ENCODE data around the gene CCDC187.

DNA sequence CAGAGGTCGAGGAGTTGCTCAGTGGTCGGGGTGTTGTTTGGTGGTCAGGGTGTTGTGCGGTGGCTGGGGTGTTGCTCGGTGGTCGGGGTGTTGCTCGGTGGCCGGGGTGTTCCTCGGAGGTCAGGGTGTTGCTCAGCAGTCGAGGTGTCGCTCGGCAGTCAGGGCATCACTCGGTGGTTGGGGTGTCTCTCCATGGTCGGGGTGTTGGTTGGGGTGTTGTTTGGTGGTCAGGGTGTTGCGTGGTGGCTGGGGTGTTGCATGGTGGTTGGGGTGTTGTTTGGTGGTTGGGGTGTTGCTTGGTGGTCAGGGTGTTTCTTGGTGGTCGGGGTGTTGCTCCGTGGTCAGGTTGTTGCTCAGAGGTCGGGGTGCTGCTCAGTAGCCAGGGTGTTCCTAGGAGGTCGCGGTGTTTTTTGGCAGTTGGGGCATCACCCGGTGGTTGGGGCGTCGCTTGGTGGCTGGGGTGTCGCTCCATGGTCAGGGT is 12.4 kb upstream of the CCDC187 start:
- TF ChIP-seq NFKBIZ (CRISPR knock-in tag; IDR thresholded peaks at IDR 0.05) (no peak), SRF (IDR thresholded peaks at IDR 0.05; ENCODE audit: low read depth, low read length) (no peak), NR2F1 (CRISPR knock-in tag; IDR thresholded peaks at IDR 0.05) (no peak), TAF1 (CRISPR knock-in tag; IDR thresholded peaks at IDR 0.05) (no peak), CTCF (CRISPR knock-in tag; IDR thresholded peaks at IDR 0.05) (no peak), EZH2 (conservative IDR thresholded peaks at IDR 0.05; ENCODE audit: low read depth, low read length) (no peak), POLR2AphosphoS5 (IDR thresholded peaks at IDR 0.05; ENCODE audit: low read depth, low read length) (no peak), ZNF24 (IDR thresholded peaks at IDR 0.05) (no peak), ZNF468 (CRISPR knock-in tag; IDR thresholded peaks at IDR 0.05) (no peak)
- TF ChIP-seq, protein P1, sequence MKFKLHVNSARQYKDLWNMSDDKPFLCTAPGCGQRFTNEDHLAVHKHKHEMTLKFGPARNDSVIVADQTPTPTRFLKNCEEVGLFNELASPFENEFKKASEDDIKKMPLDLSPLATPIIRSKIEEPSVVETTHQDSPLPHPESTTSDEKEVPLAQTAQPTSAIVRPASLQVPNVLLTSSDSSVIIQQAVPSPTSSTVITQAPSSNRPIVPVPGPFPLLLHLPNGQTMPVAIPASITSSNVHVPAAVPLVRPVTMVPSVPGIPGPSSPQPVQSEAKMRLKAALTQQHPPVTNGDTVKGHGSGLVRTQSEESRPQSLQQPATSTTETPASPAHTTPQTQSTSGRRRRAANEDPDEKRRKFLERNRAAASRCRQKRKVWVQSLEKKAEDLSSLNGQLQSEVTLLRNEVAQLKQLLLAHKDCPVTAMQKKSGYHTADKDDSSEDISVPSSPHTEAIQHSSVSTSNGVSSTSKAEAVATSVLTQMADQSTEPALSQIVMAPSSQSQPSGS (CRISPR knock-in tag; IDR thresholded peaks at IDR 0.05), result no peak
- TF ChIP-seq, protein P2, sequence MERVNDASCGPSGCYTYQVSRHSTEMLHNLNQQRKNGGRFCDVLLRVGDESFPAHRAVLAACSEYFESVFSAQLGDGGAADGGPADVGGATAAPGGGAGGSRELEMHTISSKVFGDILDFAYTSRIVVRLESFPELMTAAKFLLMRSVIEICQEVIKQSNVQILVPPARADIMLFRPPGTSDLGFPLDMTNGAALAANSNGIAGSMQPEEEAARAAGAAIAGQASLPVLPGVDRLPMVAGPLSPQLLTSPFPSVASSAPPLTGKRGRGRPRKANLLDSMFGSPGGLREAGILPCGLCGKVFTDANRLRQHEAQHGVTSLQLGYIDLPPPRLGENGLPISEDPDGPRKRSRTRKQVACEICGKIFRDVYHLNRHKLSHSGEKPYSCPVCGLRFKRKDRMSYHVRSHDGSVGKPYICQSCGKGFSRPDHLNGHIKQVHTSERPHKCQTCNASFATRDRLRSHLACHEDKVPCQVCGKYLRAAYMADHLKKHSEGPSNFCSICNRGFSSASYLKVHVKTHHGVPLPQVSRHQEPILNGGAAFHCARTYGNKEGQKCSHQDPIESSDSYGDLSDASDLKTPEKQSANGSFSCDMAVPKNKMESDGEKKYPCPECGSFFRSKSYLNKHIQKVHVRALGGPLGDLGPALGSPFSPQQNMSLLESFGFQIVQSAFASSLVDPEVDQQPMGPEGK (CRISPR knock-in tag; IDR thresholded peaks at IDR 0.05), result no peak
